Measurements from ENCODE around the gene AAK1.

- TF ChIP-seq CTCF (conservative IDR thresholded peaks at IDR 0.05; ENCODE audit: low read depth, low read length) (no peak), EZH2 (IDR thresholded peaks at IDR 0.05; ENCODE audit: low read length, unreplicated experiment) (no peak), EZH2phosphoT487 (IDR thresholded peaks at IDR 0.05; ENCODE audit: borderline replicate concordance, low read length) (no peak)
Measured at GRCh38 chr2:69535817-69536241, 107.7 kb downstream of the AAK1 start.
